Ishikawa (cell line): Measurements from ENCODE around the gene SIAE.

Experiments
- CEBPB ChIP-seq: IDR thresholded peaks from 2 replicates; pipeline ENCODE4 v1.6.1; 2012
- CREB1 ChIP-seq: IDR thresholded peaks from 2 replicates; pipeline ENCODE4 v1.6.1; 2012; ENCODE audit warnings: low read depth
- EGR1 ChIP-seq: IDR thresholded peaks from 2 replicates; pipeline ENCODE4 v1.6.1; 2012
- EP300 ChIP-seq: IDR thresholded peaks from 2 replicates; pipeline ENCODE4 v1.6.1; 2012; ENCODE audit warnings: borderline replicate concordance
- FOXM1 ChIP-seq: IDR thresholded peaks from 2 replicates; pipeline ENCODE4 v1.6.1; 2012; ENCODE audit warnings: low read depth, borderline replicate concordance
- NFIC ChIP-seq: IDR thresholded peaks from 2 replicates; pipeline ENCODE4 v1.6.1; 2012
- RAD21 ChIP-seq: IDR thresholded peaks from 2 replicates; pipeline ENCODE4 v1.6.1; 2012; ENCODE audit warnings: low read depth
- TAF1 ChIP-seq: IDR thresholded peaks from 2 replicates; pipeline ENCODE4 v1.6.1; 2012; ENCODE audit warnings: low read depth, mild to moderate bottlenecking
- TCF12 ChIP-seq: IDR thresholded peaks from 2 replicates; pipeline ENCODE4 v1.6.1; 2012; ENCODE audit warnings: low read depth
- TEAD4 ChIP-seq: IDR thresholded peaks from 2 replicates; pipeline ENCODE4 v1.6.1; 2012
- YY1 ChIP-seq: IDR thresholded peaks from 2 replicates; pipeline ENCODE4 v1.6.1; 2012; ENCODE audit warnings: low read depth
- ZBTB7A ChIP-seq: IDR thresholded peaks from 2 replicates; pipeline ENCODE4 v1.6.1; 2012; ENCODE audit warnings: low read depth
- TF ChIP-seq, protein P1 (sequence below): IDR thresholded peaks from 2 replicates; pipeline ENCODE4 v1.6.1; 2012; ENCODE audit warnings: low read depth, mild to moderate bottlenecking
- TF ChIP-seq, protein P2 (sequence below): IDR thresholded peaks from 2 replicates; pipeline ENCODE4 v1.6.1; 2012
- TF ChIP-seq, protein P3 (sequence below): IDR thresholded peaks from 2 replicates; pipeline ENCODE4 v1.6.1; 2012

SIAE gene

DNA sequence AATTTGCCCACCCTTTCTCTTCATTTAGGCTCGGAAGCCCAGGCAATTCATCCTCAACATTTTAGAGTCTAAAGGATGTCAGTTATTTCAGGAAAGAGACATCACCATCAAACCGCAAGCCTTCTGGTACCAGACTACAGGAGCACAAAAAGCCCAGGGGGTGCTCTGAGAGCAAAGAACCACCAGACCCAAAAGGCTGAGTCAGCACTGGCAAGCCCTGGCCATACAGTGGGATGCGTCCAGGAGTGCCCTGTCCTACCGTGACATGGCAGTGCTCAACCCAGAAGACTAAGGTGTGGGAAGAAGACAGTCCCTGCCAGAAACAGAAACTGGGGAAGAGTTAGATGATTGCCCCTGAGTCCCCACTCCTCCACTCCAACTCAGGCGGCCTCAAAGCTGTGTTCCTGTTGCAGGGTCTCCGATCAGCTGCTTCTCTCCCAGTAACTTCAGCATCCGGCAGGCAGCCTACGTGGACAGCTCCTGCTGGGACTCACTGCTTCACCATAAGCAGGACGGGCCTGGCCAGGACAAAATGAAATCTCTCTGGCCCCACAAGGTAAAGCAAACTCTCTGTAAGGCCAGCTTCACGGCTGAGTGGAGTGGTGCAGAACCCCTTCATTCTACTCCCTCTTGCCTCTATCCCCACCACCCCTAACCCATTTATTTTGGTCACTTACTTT, 60.8 kb downstream of the SIAE start:
- TF ChIP-seq TAF1: no peak
- no peak for TF ChIP-seq RAD21
- no peak for TF ChIP-seq EGR1
- TF ChIP-seq NFIC: no peak
- TF ChIP-seq, protein P1, sequence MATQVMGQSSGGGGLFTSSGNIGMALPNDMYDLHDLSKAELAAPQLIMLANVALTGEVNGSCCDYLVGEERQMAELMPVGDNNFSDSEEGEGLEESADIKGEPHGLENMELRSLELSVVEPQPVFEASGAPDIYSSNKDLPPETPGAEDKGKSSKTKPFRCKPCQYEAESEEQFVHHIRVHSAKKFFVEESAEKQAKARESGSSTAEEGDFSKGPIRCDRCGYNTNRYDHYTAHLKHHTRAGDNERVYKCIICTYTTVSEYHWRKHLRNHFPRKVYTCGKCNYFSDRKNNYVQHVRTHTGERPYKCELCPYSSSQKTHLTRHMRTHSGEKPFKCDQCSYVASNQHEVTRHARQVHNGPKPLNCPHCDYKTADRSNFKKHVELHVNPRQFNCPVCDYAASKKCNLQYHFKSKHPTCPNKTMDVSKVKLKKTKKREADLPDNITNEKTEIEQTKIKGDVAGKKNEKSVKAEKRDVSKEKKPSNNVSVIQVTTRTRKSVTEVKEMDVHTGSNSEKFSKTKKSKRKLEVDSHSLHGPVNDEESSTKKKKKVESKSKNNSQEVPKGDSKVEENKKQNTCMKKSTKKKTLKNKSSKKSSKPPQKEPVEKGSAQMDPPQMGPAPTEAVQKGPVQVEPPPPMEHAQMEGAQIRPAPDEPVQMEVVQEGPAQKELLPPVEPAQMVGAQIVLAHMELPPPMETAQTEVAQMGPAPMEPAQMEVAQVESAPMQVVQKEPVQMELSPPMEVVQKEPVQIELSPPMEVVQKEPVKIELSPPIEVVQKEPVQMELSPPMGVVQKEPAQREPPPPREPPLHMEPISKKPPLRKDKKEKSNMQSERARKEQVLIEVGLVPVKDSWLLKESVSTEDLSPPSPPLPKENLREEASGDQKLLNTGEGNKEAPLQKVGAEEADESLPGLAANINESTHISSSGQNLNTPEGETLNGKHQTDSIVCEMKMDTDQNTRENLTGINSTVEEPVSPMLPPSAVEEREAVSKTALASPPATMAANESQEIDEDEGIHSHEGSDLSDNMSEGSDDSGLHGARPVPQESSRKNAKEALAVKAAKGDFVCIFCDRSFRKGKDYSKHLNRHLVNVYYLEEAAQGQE: peak; percentile 57; the same call in 1 of the 2 replicates
- TF ChIP-seq TEAD4: no peak

DNA sequence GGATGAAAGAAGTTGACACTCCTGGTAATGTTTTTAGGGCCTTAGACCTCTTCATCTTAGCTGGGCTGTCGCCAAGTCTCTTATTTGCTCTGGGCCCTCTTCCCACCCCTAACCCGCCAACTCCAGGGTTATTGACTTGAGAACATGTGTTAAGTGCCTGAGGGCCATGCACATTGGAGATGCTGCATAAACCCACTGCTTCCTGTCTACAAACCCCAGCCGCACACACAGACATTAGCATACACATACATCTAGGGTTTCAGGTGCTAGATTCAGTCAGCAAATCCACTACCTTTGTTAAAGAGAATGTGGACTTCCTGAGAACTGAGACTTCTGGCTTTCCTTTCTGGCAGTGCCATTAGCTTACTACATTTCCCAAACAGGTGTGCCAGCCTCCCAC, 61.5 kb downstream of the SIAE start:
- no peak for TF ChIP-seq CREB1
- TF ChIP-seq NFIC: no peak
- TF ChIP-seq, protein P1: no peak
- TF ChIP-seq CEBPB: no peak
- TF ChIP-seq TCF12: no peak
- no peak for TF ChIP-seq TAF1
- no peak for TF ChIP-seq EGR1
- TF ChIP-seq EP300: no peak
- TF ChIP-seq ZBTB7A: no peak
- TF ChIP-seq, protein P2, sequence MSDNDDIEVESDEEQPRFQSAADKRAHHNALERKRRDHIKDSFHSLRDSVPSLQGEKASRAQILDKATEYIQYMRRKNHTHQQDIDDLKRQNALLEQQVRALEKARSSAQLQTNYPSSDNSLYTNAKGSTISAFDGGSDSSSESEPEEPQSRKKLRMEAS: no peak
- TF ChIP-seq TEAD4: no peak

DNA sequence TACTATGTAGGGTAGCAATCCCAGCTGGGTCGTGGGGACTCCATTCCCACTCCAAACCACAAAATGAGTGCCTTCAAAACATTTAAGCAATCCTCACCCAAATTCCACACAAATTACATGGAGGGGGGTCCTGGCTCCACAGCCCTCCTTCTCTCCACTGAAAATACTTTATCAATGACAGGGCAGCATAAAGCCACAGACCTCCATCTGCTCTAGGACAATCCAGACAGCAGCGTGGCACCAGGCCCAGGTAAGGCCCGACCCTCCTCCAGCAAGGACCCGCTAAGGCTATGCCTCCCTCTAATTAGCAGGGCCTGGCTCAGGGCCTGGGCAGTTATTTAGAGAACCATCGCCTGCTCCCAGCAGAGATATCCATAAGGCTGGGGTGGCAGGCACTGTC, 62.5 kb downstream of the SIAE start, which contains the start of gene PANX3:
Gene PANX3, plus strand, starts transcription at position 365 of the 400 bp plus-strand sequence. CDS start 129 bp downstream, outside the sequence.
- TF ChIP-seq CREB1 (no peak), FOXM1 (no peak), ZBTB7A (no peak), RAD21 (no peak), TCF12 (no peak), TEAD4 (no peak), TAF1 (no peak), CEBPB (no peak), NFIC (no peak), YY1 (no peak), EP300 (no peak), EGR1 (no peak)
- TF ChIP-seq, protein P3, sequence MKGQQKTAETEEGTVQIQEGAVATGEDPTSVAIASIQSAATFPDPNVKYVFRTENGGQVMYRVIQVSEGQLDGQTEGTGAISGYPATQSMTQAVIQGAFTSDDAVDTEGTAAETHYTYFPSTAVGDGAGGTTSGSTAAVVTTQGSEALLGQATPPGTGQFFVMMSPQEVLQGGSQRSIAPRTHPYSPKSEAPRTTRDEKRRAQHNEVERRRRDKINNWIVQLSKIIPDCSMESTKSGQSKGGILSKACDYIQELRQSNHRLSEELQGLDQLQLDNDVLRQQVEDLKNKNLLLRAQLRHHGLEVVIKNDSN: no peak
- TF ChIP-seq, protein P1: no peak
- TF ChIP-seq, protein P2: no peak

DNA sequence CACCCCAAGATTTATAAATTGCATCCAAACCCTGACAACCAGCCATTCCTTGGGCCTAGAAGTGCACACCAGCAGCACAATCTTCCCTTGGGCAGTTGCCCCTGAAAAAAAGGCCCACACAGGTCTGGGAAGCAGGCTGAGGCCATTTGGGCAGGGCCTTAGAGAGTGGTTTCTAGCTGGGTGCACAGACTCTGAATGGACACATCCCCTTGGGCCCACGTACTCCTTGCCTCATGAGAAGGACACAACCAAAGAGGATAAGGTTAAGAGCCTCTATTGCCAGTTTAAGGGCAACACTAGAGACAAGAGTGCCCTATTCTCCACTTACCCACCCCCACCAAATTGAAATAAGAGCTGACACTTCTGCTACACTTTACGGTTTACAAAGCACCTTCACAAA, 63.2 kb downstream of the SIAE start:
- TF ChIP-seq, protein P1: no peak
- TF ChIP-seq CEBPB (no peak), RAD21 (no peak), EGR1 (no peak), TCF12 (no peak), NFIC (no peak), ZBTB7A (no peak), TAF1 (no peak), EP300 (no peak), YY1 (no peak), FOXM1 (no peak), TEAD4 (no peak), CREB1 (no peak)
- TF ChIP-seq, protein P3: no peak
- TF ChIP-seq, protein P2: no peak
